Measurements from ENCODE around the gene SLC66A1. TPM values are rescaled to one million over a fixed set of nuclear protein-coding genes. Genes with fewer than 3 reads are reported as not detected.

Gene SLC66A1
- total and polyA plus RNA-seq, 2 of the 13 experiments (the other 11 are each of a cell fraction or from before 2014, with no cell fraction given): 15.4 to 18.9 TPM

DNA sequence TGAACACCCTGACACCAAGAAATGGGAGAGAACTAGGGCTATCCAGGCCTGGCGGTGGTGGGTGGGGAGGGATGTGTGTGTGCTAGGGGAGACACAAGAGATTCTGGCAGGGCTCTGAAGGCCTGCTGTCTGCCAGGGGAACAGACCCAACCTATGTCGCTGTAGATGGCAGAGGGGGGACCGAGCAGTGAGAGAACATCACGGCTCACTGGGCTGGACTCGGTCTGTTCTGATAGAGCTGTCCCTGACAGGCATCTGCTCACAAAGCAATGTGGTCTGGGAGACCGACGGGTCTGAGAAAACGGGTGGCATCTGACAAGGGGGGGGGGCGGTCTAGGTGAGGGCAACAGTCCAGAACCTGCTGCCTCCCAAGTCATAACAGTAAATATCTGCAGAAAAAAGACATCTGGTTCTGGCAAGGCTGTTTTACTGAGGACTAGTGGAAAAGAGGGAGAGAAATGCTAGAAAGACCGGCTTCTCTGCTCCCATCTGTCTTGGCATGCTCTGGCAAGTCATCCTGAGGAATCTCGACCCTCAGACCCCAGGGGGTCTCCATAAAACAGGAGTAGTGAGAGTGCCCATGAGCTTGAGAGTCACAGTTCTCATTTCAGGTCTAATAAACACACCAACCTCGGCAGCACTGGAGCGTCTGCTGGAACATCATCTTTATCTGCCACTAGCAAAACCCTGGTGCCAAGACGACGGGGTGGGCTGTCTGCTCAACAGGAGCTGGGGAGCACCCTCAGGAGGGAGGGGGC, 36.5 kb downstream of the SLC66A1 start:
- ATAC-seq: no peak
- BruUV-seq (replicated peaks): no TSS peak
- no peak for DNase-seq (ENCODE audit: low spot score)
- no peak for FAIRE-seq
- H2AFZ ChIP-seq (ENCODE audit: low read length): no peak overlapping the region
- H4K20me1 ChIP-seq (ENCODE audit: insufficient read depth, low read length): no peaks in the 10 kb centered on the region
- 94% methylated on average over 15 of the region's 15 CpGs for WGBS (ENCODE audit: low lambda C conversion rate)
- TF ChIP-seq SP2 (CRISPR knock-in tag; IDR thresholded peaks at IDR 0.05): no peak
- TF ChIP-seq, protein P1, sequence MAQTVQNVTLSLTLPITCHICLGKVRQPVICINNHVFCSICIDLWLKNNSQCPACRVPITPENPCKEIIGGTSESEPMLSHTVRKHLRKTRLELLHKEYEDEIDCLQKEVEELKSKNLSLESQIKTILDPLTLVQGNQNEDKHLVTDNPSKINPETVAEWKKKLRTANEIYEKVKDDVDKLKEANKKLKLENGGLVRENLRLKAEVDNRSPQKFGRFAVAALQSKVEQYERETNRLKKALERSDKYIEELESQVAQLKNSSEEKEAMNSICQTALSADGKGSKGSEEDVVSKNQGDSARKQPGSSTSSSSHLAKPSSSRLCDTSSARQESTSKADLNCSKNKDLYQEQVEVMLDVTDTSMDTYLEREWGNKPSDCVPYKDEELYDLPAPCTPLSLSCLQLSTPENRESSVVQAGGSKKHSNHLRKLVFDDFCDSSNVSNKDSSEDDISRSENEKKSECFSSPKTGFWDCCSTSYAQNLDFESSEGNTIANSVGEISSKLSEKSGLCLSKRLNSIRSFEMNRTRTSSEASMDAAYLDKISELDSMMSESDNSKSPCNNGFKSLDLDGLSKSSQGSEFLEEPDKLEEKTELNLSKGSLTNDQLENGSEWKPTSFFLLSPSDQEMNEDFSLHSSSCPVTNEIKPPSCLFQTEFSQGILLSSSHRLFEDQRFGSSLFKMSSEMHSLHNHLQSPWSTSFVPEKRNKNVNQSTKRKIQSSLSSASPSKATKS (CRISPR knock-in tag; IDR thresholded peaks at IDR 0.05): no peak
- TF ChIP-seq, protein P2, sequence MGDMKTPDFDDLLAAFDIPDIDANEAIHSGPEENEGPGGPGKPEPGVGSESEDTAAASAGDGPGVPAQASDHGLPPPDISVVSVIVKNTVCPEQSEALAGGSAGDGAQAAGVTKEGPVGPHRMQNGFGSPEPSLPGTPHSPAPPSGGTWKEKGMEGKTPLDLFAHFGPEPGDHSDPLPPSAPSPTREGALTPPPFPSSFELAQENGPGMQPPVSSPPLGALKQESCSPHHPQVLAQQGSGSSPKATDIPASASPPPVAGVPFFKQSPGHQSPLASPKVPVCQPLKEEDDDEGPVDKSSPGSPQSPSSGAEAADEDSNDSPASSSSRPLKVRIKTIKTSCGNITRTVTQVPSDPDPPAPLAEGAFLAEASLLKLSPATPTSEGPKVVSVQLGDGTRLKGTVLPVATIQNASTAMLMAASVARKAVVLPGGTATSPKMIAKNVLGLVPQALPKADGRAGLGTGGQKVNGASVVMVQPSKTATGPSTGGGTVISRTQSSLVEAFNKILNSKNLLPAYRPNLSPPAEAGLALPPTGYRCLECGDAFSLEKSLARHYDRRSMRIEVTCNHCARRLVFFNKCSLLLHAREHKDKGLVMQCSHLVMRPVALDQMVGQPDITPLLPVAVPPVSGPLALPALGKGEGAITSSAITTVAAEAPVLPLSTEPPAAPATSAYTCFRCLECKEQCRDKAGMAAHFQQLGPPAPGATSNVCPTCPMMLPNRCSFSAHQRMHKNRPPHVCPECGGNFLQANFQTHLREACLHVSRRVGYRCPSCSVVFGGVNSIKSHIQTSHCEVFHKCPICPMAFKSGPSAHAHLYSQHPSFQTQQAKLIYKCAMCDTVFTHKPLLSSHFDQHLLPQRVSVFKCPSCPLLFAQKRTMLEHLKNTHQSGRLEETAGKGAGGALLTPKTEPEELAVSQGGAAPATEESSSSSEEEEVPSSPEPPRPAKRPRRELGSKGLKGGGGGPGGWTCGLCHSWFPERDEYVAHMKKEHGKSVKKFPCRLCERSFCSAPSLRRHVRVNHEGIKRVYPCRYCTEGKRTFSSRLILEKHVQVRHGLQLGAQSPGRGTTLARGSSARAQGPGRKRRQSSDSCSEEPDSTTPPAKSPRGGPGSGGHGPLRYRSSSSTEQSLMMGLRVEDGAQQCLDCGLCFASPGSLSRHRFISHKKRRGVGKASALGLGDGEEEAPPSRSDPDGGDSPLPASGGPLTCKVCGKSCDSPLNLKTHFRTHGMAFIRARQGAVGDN (CRISPR knock-in tag; IDR thresholded peaks at IDR 0.05): peak; percentile 1; the same call in 1 of the 2 replicates
- in situ Hi-C loops (cut with HindIII; ENCODE audit: extremely low pct_ligation_motif_present, low pct_unique_long_range_greater_than_20kb) (no loop called here), intact Hi-C loops (cut with micrococcal nuclease; ENCODE audit: unreplicated experiment) (no loop called here)
- H3K36me3 ChIP-seq (replicated peaks in 1 of 2; ENCODE audit: control insufficient read depth in 1 of 2, insufficient read depth in 2 of 2, low read length in 2 of 2): peaks cover 31 to 51% of the 10 kb centered on the region in 2 experiments
- no peak overlapping the region for H3K27ac ChIP-seq (ENCODE audit: extremely low read length, insufficient read depth, low read length)
- H3K4me3 ChIP-seq (replicated peaks in 1 of 3; ENCODE audit: insufficient read depth in 1 of 3, low read depth in 2 of 3, low read length in 3 of 3): no peak overlapping the region
- H3K4me2 ChIP-seq (ENCODE audit: low read depth, low read length): no peak overlapping the region
- H3K9ac ChIP-seq (ENCODE audit: insufficient read depth, low read depth, low read length): no peak overlapping the region
- ChIA-PET POLR2A (no interaction called here), CTCF (ENCODE audit: low intra/inter-chr PET ratio, low total read pairs) (no interaction called here)
- no peaks in the 10 kb centered on the region for H3K27me3 ChIP-seq (ENCODE audit: control insufficient read depth in 1 of 2, insufficient read depth in 2 of 2, low read length in 2 of 2)
- no peaks in the 10 kb centered on the region for H3K4me1 ChIP-seq (ENCODE audit: insufficient read depth, low read length)
- no peaks in the 10 kb centered on the region for H3K79me2 ChIP-seq (ENCODE audit: insufficient read depth, low read length)
- no peaks in the 10 kb centered on the region for H3K9me3 ChIP-seq (ENCODE audit: low read length)

Measured in HepG2 (cell line).